DND-41 (cell line): ENCODE results near the gene DAGLA.

Source experiments
- CTCF ChIP-seq: IDR thresholded peaks from 2 replicates; pipeline ENCODE4 v1.5.1; 2012; ENCODE audit warnings: borderline replicate concordance, low read length, moderate library complexity, mild to moderate bottlenecking; ENCODE audit not compliant: poor library complexity, severe bottlenecking; ENCODE audit errors: extremely low read depth
- EZH2 ChIP-seq: IDR thresholded peaks from 3 replicates; pipeline ENCODE4 v1.6.1; 2012; ENCODE audit warnings: borderline replicate concordance, low read depth, mild to moderate bottlenecking, moderate library complexity, low read length, inconsistent platforms; ENCODE audit not compliant: severe bottlenecking

GRCh38 chr11:61680622-61681221 lies 531 bp downstream of the DAGLA start:
- TF ChIP-seq CTCF: no peak
- no peak for TF ChIP-seq EZH2
